Uterus (tissue), 4 donors: ENCODE data around the gene NCS1. TPM values are rescaled to one million over a fixed set of nuclear protein-coding genes. Genes with fewer than 3 reads are reported as not detected.

ENCODE experiments used
- DNase-seq, 2 donors: peaks; one replicate each; pipeline ENCODE4 v3.0.0-alpha.2; 2019 to 2020
- H3K27ac ChIP-seq, 2 donors: fragments of 200-600 bp; sonication (generic); 1 replicate in 1 of 2; 2 replicates in 1 of 2; pipeline ENCODE4 v1.5.1; 2016 to 2018
- H3K27me3 ChIP-seq, 2 donors: fragments of 200-600 bp; sonication (generic); one replicate each; pipeline ENCODE4 v1.5.1; 2018 to 2019; ENCODE audit warnings: control low read depth in 1 of 2
- H3K36me3 ChIP-seq, 2 donors: fragments of 200-600 bp; sonication (generic); one replicate each; pipeline ENCODE4 v1.5.1; 2019; ENCODE audit warnings: control low read depth in 1 of 2
- H3K4me1 ChIP-seq, 2 donors: fragments of 200-600 bp; sonication (generic); one replicate each; pipeline ENCODE4 v1.5.1; 2018 to 2019; ENCODE audit warnings: control low read depth in 1 of 2
- H3K4me3 ChIP-seq, 2 donors: fragments of 200-600 bp; sonication (generic); 1 replicate in 1 of 2; 2 replicates in 1 of 2; pipeline ENCODE4 v1.5.1; 2018 to 2019; ENCODE audit warnings: mild to moderate bottlenecking in 1 of 2
- H3K9me3 ChIP-seq, 2 donors: fragments of 200-600 bp; sonication (generic); one replicate each; pipeline ENCODE4 v1.5.1; 2019; ENCODE audit warnings: control low read depth in 1 of 2
- POLR2A ChIP-seq, 2 donors: fragments of 450-650 bp; IDR thresholded peaks; one replicate each; pipeline ENCODE4 v1.6.1; 2016; ENCODE audit warnings: antibody characterized with exemption in 2 of 2, mild to moderate bottlenecking in 1 of 2, moderate library complexity in 1 of 2
- intact Hi-C: fragments of 100-400 bp; cut with DNase I; formaldehyde crosslinking; loops from one replicate; pipeline ENCODE4 v1.15.1; 2023; ENCODE audit warnings: low total_unique reads
- total RNA-seq, 4 donors: library from RNA; depleted of rRNA in 3 of 4; stranded (reverse); fragments of >200 nt in 3 of 4; gene quantifications; one replicate each; pipeline versions ENCODE4 v1.1.0 to v1.2.4, GENCODE V29; 2014 to 2023
- TF ChIP-seq, protein P1 (sequence below), 4 experiments: fragments of 200-600 bp in 2 of 4; fragments of 450-650 bp in 2 of 4; sonication (generic) in 2 of 4; IDR thresholded peaks; one replicate each; pipeline ENCODE4 v1.5.1; 2016 to 2019; ENCODE audit warnings: antibody characterized with exemption in 4 of 4, mild to moderate bottlenecking in 2 of 4, moderate library complexity in 1 of 4
- donor health status: DM: yes; HTN: yes; CAD: no.

The NCS1 gene
- total RNA-seq, 4 donors from 2014 or later, result 4.1 to 99.3 (median 39.0) TPM

DNA sequence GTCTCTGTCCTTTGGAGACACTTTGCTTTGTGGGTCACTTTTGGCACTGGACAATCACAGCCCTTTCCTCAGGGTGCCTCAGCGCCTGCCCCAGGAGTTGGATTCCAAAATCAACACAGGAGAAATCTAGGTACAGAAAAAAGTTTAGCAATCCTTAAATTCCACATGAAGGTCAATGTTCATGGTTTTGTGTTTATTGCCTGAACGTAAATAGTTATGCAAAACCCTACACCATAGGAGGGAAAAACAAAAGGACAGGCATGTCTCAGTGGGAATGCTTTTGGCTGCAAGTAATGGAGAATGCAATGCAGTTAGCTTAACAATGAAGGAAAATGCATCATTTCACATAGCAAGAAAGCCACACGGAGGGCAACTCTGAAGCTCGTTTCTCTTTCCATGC, 86.8 kb downstream of the NCS1 start:
- no peak for DNase-seq
- Histone ChIP-seq H3K36me3 (no peaks in the 10 kb centered on the region), H3K27me3 (no peaks in the 10 kb centered on the region), H3K27ac (no peak overlapping the region), H3K9me3 (no peaks in the 10 kb centered on the region), H3K4me3 (no peak overlapping the region), H3K4me1 (no peaks in the 10 kb centered on the region)
- intact Hi-C loops, result no loop called here
- TF ChIP-seq POLR2A (IDR thresholded peaks at IDR 0.05), result no peak
- TF ChIP-seq, protein P1, sequence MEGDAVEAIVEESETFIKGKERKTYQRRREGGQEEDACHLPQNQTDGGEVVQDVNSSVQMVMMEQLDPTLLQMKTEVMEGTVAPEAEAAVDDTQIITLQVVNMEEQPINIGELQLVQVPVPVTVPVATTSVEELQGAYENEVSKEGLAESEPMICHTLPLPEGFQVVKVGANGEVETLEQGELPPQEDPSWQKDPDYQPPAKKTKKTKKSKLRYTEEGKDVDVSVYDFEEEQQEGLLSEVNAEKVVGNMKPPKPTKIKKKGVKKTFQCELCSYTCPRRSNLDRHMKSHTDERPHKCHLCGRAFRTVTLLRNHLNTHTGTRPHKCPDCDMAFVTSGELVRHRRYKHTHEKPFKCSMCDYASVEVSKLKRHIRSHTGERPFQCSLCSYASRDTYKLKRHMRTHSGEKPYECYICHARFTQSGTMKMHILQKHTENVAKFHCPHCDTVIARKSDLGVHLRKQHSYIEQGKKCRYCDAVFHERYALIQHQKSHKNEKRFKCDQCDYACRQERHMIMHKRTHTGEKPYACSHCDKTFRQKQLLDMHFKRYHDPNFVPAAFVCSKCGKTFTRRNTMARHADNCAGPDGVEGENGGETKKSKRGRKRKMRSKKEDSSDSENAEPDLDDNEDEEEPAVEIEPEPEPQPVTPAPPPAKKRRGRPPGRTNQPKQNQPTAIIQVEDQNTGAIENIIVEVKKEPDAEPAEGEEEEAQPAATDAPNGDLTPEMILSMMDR (IDR thresholded peaks at IDR 0.05), result no peak

DNA sequence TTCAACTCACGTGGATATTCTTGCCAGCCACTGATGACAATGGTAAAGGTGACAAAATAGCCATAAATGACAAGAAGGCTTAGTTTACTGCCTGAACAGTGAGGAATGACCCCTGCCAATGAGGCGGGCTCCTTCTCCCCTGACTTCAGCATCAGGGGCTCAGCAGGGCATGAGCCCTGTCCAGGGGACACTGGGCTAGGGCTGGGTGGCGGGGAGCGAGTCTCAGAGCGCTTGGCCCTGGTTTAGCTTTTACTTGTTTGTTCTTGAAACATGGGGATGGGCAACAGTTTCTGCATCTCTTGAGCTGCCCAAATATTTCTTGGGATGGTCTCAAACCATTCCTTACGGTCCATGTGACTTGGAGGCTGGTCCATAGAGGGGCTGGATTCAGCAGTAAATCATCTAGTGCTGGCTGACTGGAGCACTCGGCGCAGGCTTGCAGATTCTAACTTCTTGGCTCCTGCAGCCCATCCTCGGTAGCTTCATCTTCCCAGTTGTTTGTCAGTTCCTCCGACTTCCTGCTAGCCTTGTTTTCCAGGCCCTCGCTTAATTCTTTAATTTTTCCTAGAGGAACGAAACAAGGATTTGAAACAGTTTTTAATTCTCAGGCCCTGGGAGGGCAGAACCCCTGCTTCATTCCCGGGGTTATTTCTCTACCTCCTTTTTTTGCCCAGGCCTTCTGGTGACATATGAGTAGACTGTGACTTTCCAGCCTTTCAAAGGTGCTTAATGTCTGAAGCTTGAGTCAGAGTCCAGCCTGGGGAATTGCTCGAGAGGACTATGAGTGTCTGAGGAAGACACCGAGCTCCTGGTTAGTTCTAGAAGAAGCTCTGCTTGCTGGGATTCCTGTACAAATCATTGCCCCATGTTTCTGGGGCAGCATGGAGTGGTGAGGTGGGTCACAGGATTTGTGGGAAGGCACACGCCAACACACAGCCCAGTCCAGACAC, 88.9 kb downstream of the NCS1 start:
- no peak for DNase-seq
- Histone ChIP-seq H3K9me3 (no peaks in the 10 kb centered on the region), H3K4me1 (peaks cover 0 to 6% of the 10 kb centered on the region in 2 donors), H3K27me3 (no peaks in the 10 kb centered on the region), H3K27ac (peak overlapping the region; percentile 45 to 58), H3K36me3 (no peaks in the 10 kb centered on the region), H3K4me3 (no peak overlapping the region)
- TF ChIP-seq, protein P1 (IDR thresholded peaks at IDR 0.05), result no peak
- no peak for TF ChIP-seq POLR2A (IDR thresholded peaks at IDR 0.05)
- intact Hi-C loops, result no loop called here

GRCh38 chr9:130262061-130262745, 90.0 kb downstream of the NCS1 start:
- DNase-seq, result no peak
- H3K4me1 ChIP-seq, result peaks cover 0 to 6% of the 10 kb centered on the region in 2 donors
- H3K36me3 ChIP-seq, result no peaks in the 10 kb centered on the region
- peak overlapping the region in 1 of 2 donors; percentile 58 for H3K27ac ChIP-seq
- no peak overlapping the region for H3K4me3 ChIP-seq
- no peaks in the 10 kb centered on the region for H3K9me3 ChIP-seq
- no peaks in the 10 kb centered on the region for H3K27me3 ChIP-seq
- TF ChIP-seq, protein P1 (IDR thresholded peaks at IDR 0.05), result no peak
- TF ChIP-seq POLR2A (IDR thresholded peaks at IDR 0.05), result no peak
- intact Hi-C loops, result no loop called here

DNA sequence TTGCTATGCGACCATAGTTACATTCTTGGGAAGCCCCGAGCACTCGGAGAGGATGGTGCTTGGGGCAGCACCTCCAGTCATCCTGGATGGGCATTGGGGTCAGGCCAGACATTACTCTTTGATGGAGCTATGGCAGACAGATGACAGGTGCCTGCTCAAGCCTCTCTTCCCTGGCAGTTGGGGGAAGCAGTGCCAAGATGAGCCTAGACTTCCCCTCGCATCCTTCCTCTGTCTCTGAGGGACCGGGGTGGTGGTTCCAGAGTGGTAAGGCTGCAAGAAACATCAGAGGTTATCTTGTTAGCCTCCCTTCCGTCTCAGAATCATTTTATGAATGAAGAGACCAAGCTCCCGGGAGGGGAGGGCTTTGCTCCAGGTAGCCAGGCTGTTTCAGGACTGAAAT, 90.6 kb downstream of the NCS1 start:
- Histone ChIP-seq H3K36me3 (no peaks in the 10 kb centered on the region), H3K27ac (no peak overlapping the region), H3K4me1 (peaks cover 0 to 6% of the 10 kb centered on the region in 2 donors), H3K9me3 (no peaks in the 10 kb centered on the region), H3K27me3 (no peaks in the 10 kb centered on the region), H3K4me3 (no peak overlapping the region)
- intact Hi-C loops, result no loop called here
- TF ChIP-seq, protein P1 (IDR thresholded peaks at IDR 0.05), result no peak
- TF ChIP-seq POLR2A (IDR thresholded peaks at IDR 0.05), result no peak
- no peak for DNase-seq
